HG03108 (cell line): ENCODE measurements around the gene PFDN4.

ENCODE experiments used
- ATAC-seq: cut with Tn5 transposase; IDR thresholded peaks from one replicate; pipeline ENCODE4 v1.9.1; 2021; ENCODE audit warnings: moderate library complexity; ENCODE audit not compliant: unreplicated experiment

The PFDN4 gene

GRCh38 chr20:54207743-54208547 lies at the start of gene PFDN4:
Gene PFDN4 (plus strand): TSS chr20:54208087. CDS start chr20:54208101, 14 bp downstream.
- peak; percentile 93 for ATAC-seq

- ATAC-seq: no peak
Observed at GRCh38 chr20:54158226-54158625, 49.7 kb upstream of the PFDN4 start.

DNA sequence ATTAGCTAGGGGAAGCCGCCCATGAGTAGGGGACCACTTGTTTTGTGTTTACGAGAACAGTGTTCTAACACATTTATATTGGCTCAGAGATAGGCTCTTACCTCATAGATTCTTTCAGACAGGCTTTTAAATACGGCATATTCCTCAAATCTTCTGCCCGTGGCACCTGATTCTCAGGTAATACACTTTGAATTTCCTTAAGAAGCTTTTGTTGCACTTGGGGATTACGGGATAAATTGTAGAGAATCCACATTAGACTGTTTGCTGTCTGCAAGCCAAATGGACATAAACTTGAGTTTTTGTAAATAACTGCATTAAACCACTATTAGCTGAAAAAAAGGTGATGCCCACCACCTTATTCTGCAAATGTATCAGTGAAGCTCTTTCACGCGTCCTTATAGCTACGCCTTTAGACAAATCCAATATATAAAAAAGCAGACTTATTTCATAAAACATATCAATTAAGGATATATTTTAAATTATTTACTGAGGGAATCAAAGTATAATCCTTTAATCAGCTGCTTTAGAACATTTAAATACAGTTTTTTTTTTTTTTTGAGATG lies 49.0 kb upstream of the PFDN4 start:
- ATAC-seq: no peak

- no peak for ATAC-seq
Observed at GRCh38 chr20:54160065-54161007, 47.6 kb upstream of the PFDN4 start.

DNA sequence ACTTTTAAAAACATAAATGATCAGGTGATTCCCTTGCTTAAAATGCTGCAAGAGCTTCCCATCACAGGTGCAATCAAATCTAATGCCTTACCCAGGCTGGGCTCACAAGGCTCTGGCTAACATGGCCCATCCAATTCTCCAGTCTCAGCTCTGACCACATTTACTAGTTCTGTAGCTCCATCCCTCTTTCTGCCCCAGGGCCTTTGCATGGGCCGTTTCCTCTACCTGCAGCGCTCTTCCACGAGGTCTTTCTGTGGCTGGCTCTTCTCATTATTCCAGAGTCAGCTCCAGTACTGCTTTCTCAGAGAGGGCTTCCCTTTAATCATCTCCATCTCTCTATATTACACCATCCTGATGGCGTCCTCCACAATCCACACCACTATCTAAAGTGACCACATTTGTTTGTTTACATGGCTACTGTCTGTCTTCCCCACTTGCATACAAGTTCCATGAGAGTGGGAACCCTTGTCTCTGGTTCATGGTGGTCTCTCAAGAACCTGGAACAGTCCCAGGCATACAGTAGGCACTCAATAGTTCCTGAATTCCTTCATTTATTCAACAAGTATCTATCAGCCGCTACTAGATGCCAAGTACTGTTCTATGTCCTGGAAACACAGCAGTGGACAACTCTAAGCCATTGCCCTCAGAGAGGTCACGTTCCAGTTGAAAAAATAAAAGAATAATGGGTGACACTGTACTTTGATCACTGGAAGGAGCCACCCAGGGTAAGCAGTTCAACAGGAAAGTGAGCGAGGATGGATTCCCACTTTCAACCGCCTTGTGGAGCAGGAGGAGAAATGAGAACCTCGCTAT lies 46.7 kb upstream of the PFDN4 start:
- no peak for ATAC-seq

- no peak for ATAC-seq
Observed at GRCh38 chr20:54161821-54162149, 46.1 kb upstream of the PFDN4 start.

DNA sequence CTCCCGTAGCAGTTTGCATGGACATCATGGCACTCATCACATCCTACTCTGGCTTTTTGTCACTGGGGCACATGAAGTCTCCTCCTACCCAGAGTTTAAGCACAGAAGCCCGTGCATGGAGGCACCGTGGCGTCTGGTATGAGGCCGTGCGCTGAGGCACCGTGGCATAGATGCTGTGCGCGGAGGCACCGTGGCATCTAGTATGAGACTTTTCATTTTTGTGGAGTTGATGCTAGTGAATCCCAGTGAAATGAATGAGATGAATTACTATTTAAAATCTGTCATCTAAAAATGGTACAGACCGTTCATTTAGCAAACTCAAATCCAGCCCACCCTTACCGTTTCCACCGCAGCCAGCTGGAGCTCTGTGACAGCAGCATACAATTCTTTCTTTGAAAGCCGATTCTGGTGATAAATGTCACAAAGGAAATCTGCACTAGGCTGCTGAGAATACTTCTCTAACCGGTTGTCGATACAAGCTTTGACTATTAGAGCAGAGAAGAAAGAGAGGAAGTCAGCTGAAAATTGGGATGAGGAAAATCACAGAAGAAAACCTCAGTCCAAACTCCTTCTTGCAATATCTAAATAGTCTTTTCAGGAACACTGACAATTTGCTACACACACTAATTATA lies 45.4 kb upstream of the PFDN4 start:
- no peak for ATAC-seq

DNA sequence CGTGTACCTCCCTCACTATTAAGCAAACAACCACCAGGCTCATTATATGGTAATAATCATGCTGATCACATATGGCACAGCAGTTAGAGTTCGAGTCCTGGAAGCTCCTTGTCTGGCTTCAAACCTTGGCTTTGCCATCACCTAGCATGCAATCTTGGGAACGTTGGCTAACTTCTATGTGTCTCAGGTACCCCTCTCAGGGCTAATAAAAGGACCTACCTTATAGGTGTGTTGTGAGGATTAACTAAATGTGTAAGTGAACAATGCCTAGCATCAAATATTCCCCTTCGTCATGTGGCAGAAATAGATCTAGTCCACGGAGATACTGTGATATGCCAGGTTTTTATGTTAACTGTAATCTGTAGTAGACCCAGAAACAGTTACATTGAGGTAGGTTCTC lies 44.5 kb upstream of the PFDN4 start:
- no peak for ATAC-seq

DNA sequence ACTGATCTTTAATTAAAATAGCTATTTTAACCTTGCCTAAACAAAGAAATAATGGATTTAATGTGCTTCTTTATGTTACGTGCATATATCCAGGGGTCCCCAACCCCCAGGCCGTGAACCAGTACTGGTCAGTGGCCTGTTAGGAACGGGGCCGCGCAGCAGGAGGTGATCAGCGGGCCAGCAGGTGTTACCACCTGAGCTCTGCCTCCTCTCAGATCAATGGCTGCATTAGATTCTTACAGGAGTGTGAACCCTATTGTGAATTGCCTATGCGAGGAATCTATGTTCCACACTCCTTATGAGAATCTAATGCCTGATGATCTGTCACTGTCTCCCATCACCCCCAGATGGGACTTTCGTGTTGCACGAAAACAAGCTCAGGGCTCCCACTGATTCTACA lies 42.9 kb upstream of the PFDN4 start:
- no peak for ATAC-seq

DNA sequence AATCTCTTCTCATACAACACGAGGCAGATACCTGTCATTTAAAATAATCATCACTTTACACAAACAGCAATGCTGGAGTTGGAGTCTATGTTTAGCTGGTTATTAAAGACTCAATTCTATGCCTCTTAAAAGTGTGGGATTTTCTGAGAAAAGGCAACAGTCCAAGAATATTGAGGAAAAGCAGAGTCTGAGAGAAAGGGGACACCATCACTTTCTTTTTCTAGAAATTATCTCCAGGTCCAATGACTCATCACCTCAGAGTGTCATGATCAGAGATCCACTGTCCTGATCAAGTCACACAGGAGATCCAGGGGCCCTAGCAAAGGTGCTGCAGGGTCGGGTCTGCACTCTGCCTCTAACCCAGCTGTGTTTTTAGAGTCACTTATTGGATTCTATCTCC lies 42.1 kb upstream of the PFDN4 start:
- ATAC-seq: no peak

DNA sequence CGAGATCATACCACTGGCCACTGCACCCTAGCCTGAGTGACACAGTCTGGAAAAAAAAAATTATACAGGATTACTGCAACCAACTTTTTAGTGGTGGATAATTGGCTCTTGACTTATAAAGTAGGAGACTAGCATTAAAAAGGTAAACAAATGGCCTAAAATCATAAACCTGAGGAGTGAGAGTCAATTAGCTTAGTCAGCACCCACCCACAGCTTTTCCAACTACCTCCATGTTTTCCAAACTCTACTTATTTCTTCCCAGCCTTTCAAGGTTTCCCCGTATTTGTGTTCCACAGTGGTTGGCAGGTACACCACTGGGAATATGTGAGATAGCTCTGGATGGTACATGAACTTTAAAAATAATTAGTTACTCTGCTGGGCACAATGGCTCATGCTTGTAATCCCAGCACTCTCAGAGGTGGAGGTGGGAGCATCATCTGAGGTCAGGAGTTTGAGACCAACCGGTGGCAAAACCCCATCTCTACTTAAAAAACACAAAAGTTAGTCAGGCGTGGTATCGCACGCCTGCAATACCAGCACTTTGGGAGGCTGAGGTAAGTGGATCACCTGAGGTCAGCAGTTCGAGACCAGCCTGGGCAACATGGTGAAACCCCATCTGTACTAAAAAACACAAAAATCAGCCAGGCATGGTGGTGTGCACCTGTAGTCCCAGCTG lies 40.8 kb upstream of the PFDN4 start:
- ATAC-seq: no peak

- ATAC-seq: no peak
Observed at GRCh38 chr20:54167909-54168872, 39.7 kb upstream of the PFDN4 start.

GRCh38 chr20:54168961-54169862 lies 38.7 kb upstream of the PFDN4 start:
- ATAC-seq: no peak

DNA sequence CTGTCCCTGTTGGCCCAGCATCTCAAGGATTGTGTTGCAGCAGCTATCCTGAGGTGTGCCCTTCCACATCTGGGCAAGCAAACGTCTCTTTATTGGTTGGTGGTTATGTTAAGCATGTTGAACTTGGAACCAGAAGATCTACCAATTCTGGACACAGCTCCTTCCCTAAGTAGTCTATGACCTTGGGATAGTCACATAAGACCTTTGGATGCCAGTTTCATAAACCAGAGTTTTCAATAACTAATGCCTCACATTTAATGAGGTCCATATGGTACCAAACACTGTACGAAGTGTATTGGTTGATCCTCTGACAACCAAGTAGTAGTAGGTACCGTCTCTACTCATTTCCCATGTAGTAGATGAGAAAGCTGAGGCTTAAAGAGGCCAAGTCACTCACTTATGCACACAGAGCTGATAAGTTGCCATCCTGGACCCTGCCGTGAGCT lies 37.8 kb upstream of the PFDN4 start:
- no peak for ATAC-seq

GRCh38 chr20:54170963-54171362 lies 36.9 kb upstream of the PFDN4 start:
- ATAC-seq: no peak

GRCh38 chr20:54172532-54172855 lies 35.4 kb upstream of the PFDN4 start:
- ATAC-seq: no peak

DNA sequence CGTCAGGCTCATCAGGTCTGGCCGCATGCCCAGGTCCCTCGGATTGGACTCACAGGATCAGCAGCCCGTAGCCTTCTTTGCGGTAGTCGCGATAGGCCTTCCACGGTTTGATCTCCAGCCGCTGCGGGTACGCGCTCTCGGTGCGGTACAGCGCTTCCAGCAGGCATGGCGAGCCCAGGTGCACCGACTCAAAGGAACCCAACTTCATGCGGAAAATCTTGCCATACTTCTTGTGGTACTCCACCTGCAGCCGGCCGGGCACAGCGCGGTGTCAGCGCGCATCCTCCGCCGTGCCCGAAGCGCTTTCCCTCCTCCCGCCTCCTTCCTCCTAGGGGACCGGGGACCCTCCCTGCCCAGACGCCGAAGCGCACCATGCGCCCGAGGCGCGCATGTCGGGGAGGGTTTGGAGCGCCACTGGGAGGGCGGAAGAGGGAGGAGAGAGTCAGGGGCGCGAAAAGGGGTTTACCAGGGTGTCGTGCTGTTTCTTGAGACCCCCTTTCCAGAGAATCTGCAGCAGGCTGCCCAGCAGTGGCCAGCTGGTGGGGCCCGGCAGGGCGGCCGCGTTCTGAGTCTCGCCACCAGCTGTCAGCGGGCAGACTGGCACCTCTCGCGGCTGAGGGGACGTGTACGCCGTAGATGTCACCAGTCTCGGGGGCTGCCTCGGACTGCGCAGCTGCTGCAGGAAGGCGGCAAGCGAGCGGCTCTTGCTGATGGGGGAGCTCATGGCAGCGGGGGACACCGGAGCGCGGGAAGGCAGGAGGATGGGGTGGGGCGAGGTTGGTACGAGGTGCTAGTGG lies 34.8 kb upstream of the PFDN4 start:
- ATAC-seq: no peak
